ENCODE data around the gene CCDC124. TPM values are rescaled to one million over a fixed set of nuclear protein-coding genes. Genes with fewer than 3 reads are reported as not detected.

Gene CCDC124
- polyA plus RNA-seq, 1 of the 3 experiments (the other 2 are of a cell fraction) = 231 TPM

GRCh38 chr19:17883627-17884410, 49.0 kb upstream of the CCDC124 start:
- Histone ChIP-seq H3K4me1 (ENCODE audit: control insufficient read depth in 1 of 2, insufficient read depth in 2 of 2, low read depth in 1 of 2, low read length in 1 of 2) (no peaks in the 10 kb centered on the region), H3K4me2 (no peak overlapping the region), H3K9ac (no peak overlapping the region), H3K9me3 (no peaks in the 10 kb centered on the region), H3K36me3 (replicated peaks in 1 of 2; ENCODE audit: control insufficient read depth in 1 of 2, insufficient read depth in 2 of 2, low read length in 1 of 2) (no peaks in the 10 kb centered on the region), H3F3A (replicated peaks; ENCODE audit: insufficient read depth) (no peaks in the 10 kb centered on the region), H3K27me3 (ENCODE audit: insufficient read depth) (peaks cover 29% of the 10 kb centered on the region), H3K27ac (ENCODE audit: low read depth in 2 of 2, low read length in 1 of 2) (no peak overlapping the region), H4K20me1 (ENCODE audit: insufficient read depth) (no peaks in the 10 kb centered on the region), H3K9me2 (no peaks in the 10 kb centered on the region), H3K79me2 (ENCODE audit: insufficient read depth) (no peaks in the 10 kb centered on the region), H2AFZ (ENCODE audit: low read depth) (no peak overlapping the region), H3K4me3 (ENCODE audit: low read depth in 2 of 2, low read length in 1 of 2) (no peak overlapping the region)
- POLR2A ChIA-PET = no interaction called here
- CTCF ChIA-PET = interaction anchor here (0.9 to 1.3 kb wide), 2 partner anchors 8 to 49 kb away, joined by 3 read pairs; partner anchors contain the start of gene CCDC124
- peak; percentile 77 for DNase-seq
- TF ChIP-seq ZBTB33 (IDR thresholded peaks at IDR 0.05; ENCODE audit: borderline replicate concordance, low read depth) = no peak
- no peak for TF ChIP-seq NRF1 (IDR thresholded peaks at IDR 0.05; ENCODE audit: low read depth, low read length)
- TF ChIP-seq CTCF (IDR thresholded peaks at IDR 0.05) = no peak
- no peak for TF ChIP-seq RCOR1 (IDR thresholded peaks at IDR 0.05; ENCODE audit: low read length)
- no peak for TF ChIP-seq YY1 (IDR thresholded peaks at IDR 0.05; ENCODE audit: low read depth)
- TF ChIP-seq RXRA (IDR thresholded peaks at IDR 0.05; ENCODE audit: borderline replicate concordance, low read depth) = no peak
- no peak for TF ChIP-seq RAD21 (IDR thresholded peaks at IDR 0.05; ENCODE audit: low read length)
- no peak for TF ChIP-seq EZH2phosphoT487 (IDR thresholded peaks at IDR 0.05; ENCODE audit: borderline replicate concordance, low read depth)
- no peak for TF ChIP-seq POLR2AphosphoS5 (IDR thresholded peaks at IDR 0.05; ENCODE audit: low read depth, low read length)
- no peak for TF ChIP-seq REST (IDR thresholded peaks at IDR 0.05; ENCODE audit: low read depth, low read length)
- TF ChIP-seq MEF2A (IDR thresholded peaks at IDR 0.05; ENCODE audit: borderline replicate concordance, low read depth) = no peak
- 32% methylated on average over 15 of the region's 33 CpGs for WGBS (ENCODE audit: low lambda C conversion rate)
